Stimulated activated CD8-positive, alpha-beta memory T cell treated with anti-CD3 and anti-CD28 coated beads, Interleukin-4, amount 100 ng/mL, for 48 hours (primary cell): ENCODE measurements around the gene GTPBP8.
A peak's percentile ranks its signal among the peaks of the same experiment; 100 is the strongest.

ENCODE experiments used
- DNase-seq: peaks from one replicate; pipeline ENCODE4 v3.0.0-alpha.2; 2020

The GTPBP8 gene

GRCh38 chr3:112990672-112991602, at the start of gene GTPBP8:
TSS of gene GTPBP8 (plus strand) at chr3:112990984. CDS start at chr3:112991000, 16 bp downstream.
- DNase-seq = peak; percentile 90

- DNase-seq = no peak
These were observed 42.4 kb upstream of the GTPBP8 start for GRCh38 chr3:112948346-112948838.

- no peak for DNase-seq
These were observed 34.4 kb upstream of the GTPBP8 start for GRCh38 chr3:112956351-112956750.

- DNase-seq = no peak
These were observed 31.8 kb upstream of the GTPBP8 start for GRCh38 chr3:112958811-112959560.

- DNase-seq = no peak
These were observed 27.1 kb upstream of the GTPBP8 start for GRCh38 chr3:112963683-112964082.

GRCh38 chr3:112965656-112966055, 25.1 kb upstream of the GTPBP8 start:
- no peak for DNase-seq

GRCh38 chr3:112966633-112967032, 24.2 kb upstream of the GTPBP8 start:
- DNase-seq = no peak

- DNase-seq = no peak
These were observed 23.4 kb upstream of the GTPBP8 start for GRCh38 chr3:112967425-112967824.

GRCh38 chr3:112967828-112968227, 23.0 kb upstream of the GTPBP8 start:
- no peak for DNase-seq

- no peak for DNase-seq
These were observed 18.6 kb upstream of the GTPBP8 start for GRCh38 chr3:112972158-112972557.

GRCh38 chr3:112973325-112974177, 17.2 kb upstream of the GTPBP8 start:
- peak; percentile 61 for DNase-seq

GRCh38 chr3:112974178-112974517, 16.6 kb upstream of the GTPBP8 start:
- no peak for DNase-seq

- no peak for DNase-seq
These were observed 15.9 kb upstream of the GTPBP8 start, which contains the start of gene CD200R1 for GRCh38 chr3:112974894-112975293. TSS of gene CD200R1 (minus strand) at chr3:112975103. CDS start at chr3:112974857, 246 bp downstream.

GRCh38 chr3:112976001-112976400, 14.8 kb upstream of the GTPBP8 start:
- no peak for DNase-seq

- DNase-seq = no peak
These were observed 13.8 kb upstream of the GTPBP8 start for GRCh38 chr3:112976953-112977352.

GRCh38 chr3:112979244-112979832, 11.4 kb upstream of the GTPBP8 start:
- no peak for DNase-seq

GRCh38 chr3:112980080-112980479, 10.7 kb upstream of the GTPBP8 start:
- DNase-seq = no peak

GRCh38 chr3:112982710-112983109, 8.1 kb upstream of the GTPBP8 start:
- DNase-seq = no peak

GRCh38 chr3:112984485-112984884, 6.3 kb upstream of the GTPBP8 start:
- DNase-seq = no peak

- DNase-seq = no peak
These were observed 3.0 kb upstream of the GTPBP8 start for GRCh38 chr3:112987710-112988334.

- DNase-seq = no peak
These were observed 5.0 kb downstream of the GTPBP8 start for GRCh38 chr3:112995800-112996199.

- no peak for DNase-seq
These were observed 9.9 kb downstream of the GTPBP8 start for GRCh38 chr3:113000691-113001090.
